ENCODE data around the gene CHN2.

The CHN2 gene

GRCh38 chr7:29413626-29414136 lies 219.1 kb downstream of the CHN2 start:
- no peak for DNase-seq

DNA sequence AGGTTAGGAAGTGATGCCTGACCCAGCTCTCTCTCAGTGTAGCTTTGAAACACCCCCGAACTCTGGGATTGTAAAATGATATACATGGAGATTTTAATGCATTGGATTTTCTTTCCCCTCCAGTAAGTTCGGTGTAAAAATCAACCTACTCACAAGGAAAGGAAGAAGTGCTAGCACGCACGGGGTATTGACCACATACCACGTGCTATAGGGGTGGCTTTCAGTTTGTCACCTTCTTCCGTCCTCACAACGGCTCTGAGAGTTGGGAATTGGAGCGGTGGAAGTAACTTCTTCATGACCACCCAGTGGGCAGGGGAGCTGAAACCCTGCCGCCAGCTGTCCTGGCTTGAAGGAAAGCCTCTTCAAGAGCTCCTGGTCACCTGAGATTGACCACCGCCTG lies 219.6 kb downstream of the CHN2 start:
- DNase-seq, result no peak

- DNase-seq, result no peak
These were observed 220.6 kb downstream of the CHN2 start for GRCh38 chr7:29415215-29415614.

DNA sequence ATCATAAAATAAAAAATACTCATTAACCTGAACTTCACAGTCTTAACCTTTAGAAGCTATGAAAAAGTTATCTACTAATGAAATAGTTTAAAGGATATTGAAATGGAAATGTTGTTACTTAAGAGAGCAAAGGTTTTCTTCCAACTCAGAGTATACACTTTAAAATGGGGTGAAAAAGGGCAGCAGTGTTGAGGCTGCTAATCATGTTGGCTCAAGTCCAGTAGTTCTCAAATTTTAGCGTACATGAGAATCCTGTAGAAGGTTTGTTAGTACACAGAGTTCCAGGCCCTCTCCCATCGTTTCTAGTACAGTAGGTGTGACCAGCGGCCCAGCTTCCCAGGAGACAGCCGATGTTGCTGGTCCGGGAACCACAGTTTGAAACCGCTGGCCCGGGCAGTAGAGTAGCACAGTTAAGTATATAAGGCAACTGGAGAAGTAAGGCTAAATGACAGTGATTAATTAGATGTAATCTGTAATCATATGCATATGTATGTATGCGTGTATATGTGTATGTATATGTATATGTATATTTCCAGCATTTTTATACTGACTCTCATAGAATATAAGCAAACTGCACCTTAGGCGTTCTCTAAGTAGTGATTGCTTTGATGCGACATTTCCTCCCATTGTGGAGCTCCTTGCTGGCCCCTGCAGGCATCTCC lies 221.8 kb downstream of the CHN2 start:
- DNase-seq, result no peak

DNA sequence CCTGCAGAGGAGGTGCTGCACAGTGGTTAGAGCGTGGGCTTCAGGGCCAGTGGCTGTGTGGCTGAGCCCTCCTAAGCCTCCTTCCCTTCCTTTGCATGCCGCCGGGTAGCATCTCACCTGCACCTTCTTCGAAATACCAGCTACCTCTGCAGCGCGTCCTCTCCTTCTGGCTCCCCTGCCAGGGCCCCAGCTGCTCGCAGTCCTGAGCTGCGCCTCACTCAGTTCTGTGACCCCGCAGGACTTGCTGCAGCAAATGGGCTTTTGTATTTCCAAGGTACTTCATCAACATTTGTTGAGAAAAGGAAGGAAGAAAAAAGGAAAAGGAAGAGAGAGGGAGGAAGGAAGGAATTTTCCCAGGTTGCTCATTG lies 222.3 kb downstream of the CHN2 start:
- DNase-seq, result no peak

GRCh38 chr7:29418056-29418455 lies 223.5 kb downstream of the CHN2 start:
- no peak for DNase-seq

- DNase-seq, result no peak
These were observed 224.1 kb downstream of the CHN2 start for GRCh38 chr7:29418651-29419050.

GRCh38 chr7:29420011-29420410 lies 225.4 kb downstream of the CHN2 start:
- no peak for DNase-seq

- DNase-seq, result no peak
These were observed 226.7 kb downstream of the CHN2 start for GRCh38 chr7:29421010-29421956.

DNA sequence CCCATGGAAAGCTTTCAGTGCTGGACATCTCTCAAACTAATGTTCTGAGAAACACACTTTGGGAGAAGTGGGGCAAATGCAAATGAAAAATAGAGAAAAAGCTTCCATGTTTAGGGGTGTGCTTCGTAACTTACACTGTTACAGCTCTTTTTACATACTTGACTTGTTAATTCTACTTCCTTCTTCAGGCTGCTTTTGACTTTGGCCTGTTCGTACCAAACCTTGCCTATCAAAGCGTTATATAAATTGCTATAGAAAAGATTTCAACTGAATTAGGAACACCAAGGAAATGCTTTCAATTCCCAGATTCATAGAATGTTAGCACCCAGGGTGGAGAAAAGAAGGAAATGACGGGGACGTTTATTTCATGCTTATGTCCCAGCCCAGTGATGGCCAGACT lies 228.3 kb downstream of the CHN2 start:
- DNase-seq, result no peak

DNA sequence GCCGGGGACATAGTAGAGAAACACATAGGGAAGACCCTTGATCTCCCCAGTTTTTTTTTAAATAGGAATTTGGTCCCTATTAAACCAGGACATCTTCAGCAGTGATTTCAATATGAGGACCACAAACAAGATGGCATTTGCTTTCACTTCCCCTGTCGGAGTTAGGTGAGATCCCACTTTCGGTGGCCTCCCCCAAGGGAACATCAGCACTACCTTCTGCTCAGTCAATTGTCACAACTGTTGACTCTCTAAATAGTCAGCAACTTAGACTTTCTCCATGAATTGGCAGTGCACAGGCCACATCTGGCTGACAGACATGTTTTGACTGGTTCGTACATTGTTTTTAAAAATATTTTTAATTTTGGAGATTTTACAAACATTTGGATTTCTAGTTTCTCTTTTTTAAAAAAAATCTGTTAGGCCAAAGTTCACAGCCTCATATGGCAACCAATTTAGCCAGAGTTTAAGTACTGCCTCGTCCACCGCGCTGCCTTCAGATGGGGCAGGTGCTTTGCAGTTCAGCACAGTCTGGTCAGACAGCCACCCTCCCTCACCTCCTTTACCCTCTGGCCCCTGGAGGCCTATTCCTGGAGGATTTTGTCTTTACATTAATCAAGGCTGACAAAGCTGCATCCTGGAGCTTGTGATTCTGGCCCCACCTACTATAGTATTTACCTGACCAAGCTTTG lies 229.9 kb downstream of the CHN2 start:
- DNase-seq, result no peak

DNA sequence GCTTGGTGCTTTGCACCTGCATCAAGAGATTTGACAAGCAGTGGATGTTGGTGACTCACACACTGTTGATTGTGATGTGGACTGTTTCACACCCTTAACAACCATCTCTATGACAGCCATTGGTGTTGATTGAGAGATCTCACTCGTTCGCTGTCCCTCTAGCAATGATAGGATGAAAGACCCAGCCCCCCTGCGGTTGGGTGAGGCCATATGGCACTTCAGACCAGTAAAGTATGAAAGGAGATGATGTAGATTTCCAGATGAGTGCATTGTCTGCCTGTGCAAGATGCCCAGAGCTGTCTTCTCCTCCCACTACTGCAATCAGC lies 230.4 kb downstream of the CHN2 start:
- no peak for DNase-seq

DNA sequence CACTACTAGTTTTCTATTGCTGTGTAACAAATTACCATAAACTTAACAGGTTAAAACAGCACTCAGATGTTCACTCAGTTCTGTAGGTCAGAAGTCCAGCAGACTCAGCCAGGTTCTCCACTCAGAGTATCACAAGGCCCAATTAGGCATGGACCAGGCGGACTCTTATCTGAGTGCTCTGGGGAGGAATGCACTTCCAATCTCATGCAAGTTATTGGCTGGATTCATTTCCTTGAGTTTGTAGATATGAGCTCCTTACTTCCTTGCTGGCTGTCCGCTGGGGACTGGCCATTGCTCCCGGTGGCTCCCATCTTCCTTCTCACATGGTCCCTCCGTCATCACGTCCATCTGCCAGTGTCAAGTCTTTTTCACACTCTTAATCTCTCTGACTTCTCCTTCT lies 232.0 kb downstream of the CHN2 start:
- DNase-seq, result no peak

DNA sequence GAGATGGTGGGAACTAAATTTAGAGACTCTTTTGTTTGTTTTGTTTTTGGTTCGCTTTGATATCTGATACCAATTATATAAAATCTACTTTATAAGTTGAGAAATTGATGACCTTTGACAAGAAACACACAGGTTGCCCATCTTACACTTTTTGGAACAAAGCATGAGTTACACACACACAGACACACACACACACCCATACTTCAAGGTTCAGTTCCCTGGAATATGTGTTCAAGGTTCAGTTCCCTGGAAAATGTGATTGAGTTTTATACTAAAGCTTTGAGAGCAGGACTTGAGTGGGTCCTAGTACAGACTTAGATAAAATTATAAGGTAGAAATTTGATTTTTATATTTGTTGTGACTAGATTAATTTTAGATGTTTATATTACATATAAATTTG lies 234.8 kb downstream of the CHN2 start:
- DNase-seq, result no peak

- DNase-seq, result no peak
These were observed 235.8 kb downstream of the CHN2 start for GRCh38 chr7:29430279-29430949.

GRCh38 chr7:29431686-29432085 lies 237.1 kb downstream of the CHN2 start:
- no peak for DNase-seq

GRCh38 chr7:29432721-29433120 lies 238.1 kb downstream of the CHN2 start:
- no peak for DNase-seq

DNA sequence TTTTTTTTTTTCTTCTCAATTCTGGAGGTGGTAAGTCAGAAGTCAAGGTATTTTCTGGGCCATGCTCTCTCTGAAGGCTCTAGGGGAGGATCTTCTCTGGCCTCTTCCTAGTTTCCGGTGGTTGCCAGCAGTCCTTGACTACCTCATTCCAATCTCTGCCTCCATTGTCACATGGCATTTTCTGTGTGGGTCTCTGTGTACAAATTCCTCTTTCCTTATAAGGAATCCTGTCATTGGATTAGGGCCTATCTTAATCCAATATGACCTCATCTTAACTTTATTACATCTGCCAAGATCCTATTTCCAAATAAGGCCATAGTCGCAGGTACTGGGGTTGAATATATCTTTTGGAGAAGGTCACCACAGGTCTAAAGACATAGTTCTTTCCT lies 239.8 kb downstream of the CHN2 start:
- DNase-seq, result no peak

DNA sequence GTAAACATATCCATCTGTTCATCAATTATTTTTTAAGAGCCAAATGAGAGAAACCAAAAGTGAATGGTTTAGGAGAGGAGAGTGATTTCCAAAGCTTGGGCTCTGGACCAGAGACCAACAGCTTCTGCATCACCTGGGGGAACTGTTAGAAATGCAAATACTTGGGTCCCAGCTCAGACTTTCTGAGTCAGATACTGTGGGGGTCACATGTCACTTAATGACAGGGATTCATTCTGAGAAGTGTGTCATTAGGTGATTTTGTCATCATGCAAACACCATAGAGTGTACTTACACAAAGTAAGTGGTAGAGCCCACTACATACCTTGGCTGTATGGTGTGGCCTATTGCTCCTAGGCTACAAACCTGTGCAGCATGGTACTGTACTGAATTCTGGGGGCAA lies 240.6 kb downstream of the CHN2 start:
- no peak for DNase-seq

DNA sequence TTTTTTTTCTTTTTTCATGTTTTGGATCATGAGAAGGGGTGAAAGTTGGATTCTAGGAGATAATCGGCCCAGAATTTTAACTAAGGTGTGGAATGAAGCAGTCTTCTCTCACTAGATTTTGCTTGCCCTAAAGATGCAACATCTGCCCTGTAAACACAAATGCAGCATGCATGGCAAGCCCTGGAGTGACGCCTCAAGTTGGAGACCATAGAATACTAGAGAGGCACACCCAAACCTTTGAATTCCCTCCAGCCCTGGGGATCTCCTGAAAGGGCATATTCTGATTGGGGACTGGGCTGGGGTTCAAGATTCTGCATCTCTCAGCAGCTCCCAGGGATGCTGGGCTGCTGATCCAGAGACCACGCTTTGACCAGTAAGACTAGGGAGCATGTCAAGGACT lies 241.3 kb downstream of the CHN2 start:
- DNase-seq, result no peak

DNA sequence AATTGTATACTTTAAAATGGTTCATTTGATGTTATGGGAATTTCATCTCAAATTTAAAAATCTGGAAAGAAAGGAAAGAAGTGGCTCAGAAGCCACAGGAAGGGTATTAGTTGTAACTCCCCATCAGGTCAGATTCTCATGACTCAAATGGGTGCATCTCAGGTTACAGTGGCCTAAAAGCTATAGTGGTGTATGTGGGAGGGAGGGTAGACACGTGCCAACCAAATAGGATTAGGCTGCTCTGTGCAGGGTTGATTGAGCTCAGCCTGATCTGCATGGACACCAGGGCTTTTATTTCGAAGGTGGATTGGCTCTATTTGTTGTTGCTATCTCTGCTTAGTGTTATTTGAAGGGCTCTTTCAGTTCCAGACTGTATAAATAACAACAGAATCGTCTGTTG lies 247.6 kb downstream of the CHN2 start:
- peak; percentile 45 for DNase-seq

- DNase-seq, result peak; percentile 3
These were observed 249.0 kb downstream of the CHN2 start for GRCh38 chr7:29443552-29443951.

GRCh38 chr7:29444267-29444666 lies 249.7 kb downstream of the CHN2 start:
- DNase-seq, result no peak

Data from OCI-M1 (cell line).